HepG2 (cell line): ENCODE results near the gene EFCAB8. TPM values are rescaled to one million over a fixed set of nuclear protein-coding genes. Genes with fewer than 3 reads are reported as not detected.
A peak's percentile ranks its signal among the peaks of the same experiment; 100 is the strongest.

ENCODE experiments used
- ATAD3A ChIP-seq: sonication (generic); formaldehyde crosslinking; IDR thresholded peaks from 2 replicates; pipeline ENCODE4 v1.4.0; 2020; ENCODE audit warnings: missing genetic modification reagents
- BRD4 ChIP-seq: sonication (generic); formaldehyde crosslinking; IDR thresholded peaks from 2 replicates; pipeline ENCODE4 v1.4.0; 2020; ENCODE audit warnings: missing genetic modification reagents
- CHCHD3 ChIP-seq: sonication (generic); formaldehyde crosslinking; IDR thresholded peaks from 2 replicates; pipeline ENCODE4 v1.8.0; 2022; ENCODE audit warnings: mild to moderate bottlenecking, missing genetic modification reagents, moderate library complexity
- CREM ChIP-seq, 2 experiments: sonication (generic) in 1 of 2; formaldehyde crosslinking in 1 of 2; IDR thresholded peaks; 2 replicates each; pipeline versions ENCODE4 v1.4.0 to v1.6.1; 2016 to 2020; ENCODE audit warnings: antibody characterized with exemption in 1 of 2, mild to moderate bottlenecking in 1 of 2, missing genetic modification reagents in 1 of 2
- FOXJ3 ChIP-seq: sonication (generic); formaldehyde crosslinking; IDR thresholded peaks from 2 replicates; pipeline ENCODE4 v1.4.0; 2020; ENCODE audit warnings: missing genetic modification reagents, mild to moderate bottlenecking, borderline replicate concordance
- HDAC2 ChIP-seq: sonication (generic); formaldehyde crosslinking; IDR thresholded peaks from 2 replicates; pipeline ENCODE4 v1.4.0; 2020; ENCODE audit warnings: missing genetic modification reagents
- NFIB ChIP-seq: sonication (generic); formaldehyde crosslinking; IDR thresholded peaks from 2 replicates; pipeline ENCODE4 v1.9.0; 2021; ENCODE audit warnings: missing genetic modification reagents, mild to moderate bottlenecking, borderline replicate concordance
- NR1H2 ChIP-seq: sonication (generic); formaldehyde crosslinking; IDR thresholded peaks from 2 replicates; pipeline ENCODE4 v1.8.1; 2022; ENCODE audit warnings: low read depth, missing genetic modification reagents, borderline replicate concordance
- PHF20 ChIP-seq: sonication (generic); formaldehyde crosslinking; IDR thresholded peaks from 2 replicates; pipeline ENCODE4 v1.5.0; 2020; ENCODE audit warnings: mild to moderate bottlenecking, missing genetic modification reagents
- SRSF9 ChIP-seq: fragments of 200-400 bp; formaldehyde crosslinking; IDR thresholded peaks from 2 replicates; pipeline ENCODE4 v1.6.1; 2018; ENCODE audit warnings: borderline replicate concordance, mild to moderate bottlenecking, low read depth, low read length; ENCODE audit not compliant: insufficient read depth, poor library complexity, severe bottlenecking
- ZFP36 ChIP-seq: fragments of 150-350 bp; IDR thresholded peaks from 2 replicates; pipeline ENCODE4 v1.6.1; 2018; ENCODE audit warnings: borderline replicate concordance, low read length, low read depth; ENCODE audit not compliant: partially characterized antibody
- ZNF337 ChIP-seq: sonication (generic); formaldehyde crosslinking; IDR thresholded peaks from 2 replicates; pipeline ENCODE4 v1.5.1; 2020; ENCODE audit warnings: missing genetic modification reagents, low read depth, mild to moderate bottlenecking, borderline replicate concordance
- ZNF629 ChIP-seq: sonication (generic); formaldehyde crosslinking; conservative IDR thresholded peaks from 2 replicates; pipeline ENCODE4 v1.5.0; 2020; ENCODE audit warnings: missing genetic modification reagents
- ZNF678 ChIP-seq: sonication (generic); formaldehyde crosslinking; IDR thresholded peaks from 2 replicates; pipeline ENCODE4 v1.4.0; 2020; ENCODE audit warnings: mild to moderate bottlenecking, missing genetic modification reagents
- polyA plus RNA-seq, 8 experiments: library from polyadenylated mRNA; depleted of rRNA in 3 of 8; stranded (reverse) in 7 of 8; unstranded in 1 of 8; fragments of >200 nt; fragmentation: Illumina TruSeq in 4 of 8; extraction: Trizol in 4 of 8; gene quantifications; 2 replicates each; pipeline versions ENCODE4 v1.2.1 to v1.2.3, GENCODE V29; 2011 to 2016; ENCODE audit warnings: low read depth in 4 of 8, missing spikeins in 1 of 8, mixed read lengths in 1 of 8; ENCODE audit not compliant: insufficient read depth in 1 of 8
- total RNA-seq, 5 experiments: library from RNA; depleted of rRNA; stranded (reverse); fragments of >200 nt; fragmentation: Illumina TruSeq; extraction: Trizol; gene quantifications; 2 replicates each; pipeline ENCODE4 v1.2.3, GENCODE V29; 2016; ENCODE audit warnings: low read depth in 1 of 5
- TF ChIP-seq, protein P1 (sequence below): IDR thresholded peaks from 2 replicates; pipeline ENCODE4 v1.6.1; 2012; ENCODE audit warnings: low read depth, low read length, improper control_type of control experiment
- TF ChIP-seq, protein P2 (sequence below): sonication (generic); formaldehyde crosslinking; IDR thresholded peaks from 2 replicates; pipeline ENCODE4 v1.8.1; 2023; ENCODE audit warnings: mild to moderate bottlenecking, missing genetic modification reagents, borderline replicate concordance
- TF ChIP-seq, protein P3 (sequence below): sonication (generic); formaldehyde crosslinking; IDR thresholded peaks from 2 replicates; pipeline ENCODE4 v1.8.0; 2022; ENCODE audit warnings: mild to moderate bottlenecking, missing genetic modification reagents; ENCODE audit not compliant: insufficient replicate concordance
- TF ChIP-seq, protein P4 (sequence below): sonication (generic); formaldehyde crosslinking; IDR thresholded peaks from 2 replicates; pipeline ENCODE4 v1.5.1; 2020; ENCODE audit warnings: mild to moderate bottlenecking, missing genetic modification reagents, borderline replicate concordance

The EFCAB8 gene
- total and polyA plus RNA-seq, 2 of the 13 experiments (the other 11 are each of a cell fraction or from before 2014, with no cell fraction given), result 0.15 to 0.22 TPM

DNA sequence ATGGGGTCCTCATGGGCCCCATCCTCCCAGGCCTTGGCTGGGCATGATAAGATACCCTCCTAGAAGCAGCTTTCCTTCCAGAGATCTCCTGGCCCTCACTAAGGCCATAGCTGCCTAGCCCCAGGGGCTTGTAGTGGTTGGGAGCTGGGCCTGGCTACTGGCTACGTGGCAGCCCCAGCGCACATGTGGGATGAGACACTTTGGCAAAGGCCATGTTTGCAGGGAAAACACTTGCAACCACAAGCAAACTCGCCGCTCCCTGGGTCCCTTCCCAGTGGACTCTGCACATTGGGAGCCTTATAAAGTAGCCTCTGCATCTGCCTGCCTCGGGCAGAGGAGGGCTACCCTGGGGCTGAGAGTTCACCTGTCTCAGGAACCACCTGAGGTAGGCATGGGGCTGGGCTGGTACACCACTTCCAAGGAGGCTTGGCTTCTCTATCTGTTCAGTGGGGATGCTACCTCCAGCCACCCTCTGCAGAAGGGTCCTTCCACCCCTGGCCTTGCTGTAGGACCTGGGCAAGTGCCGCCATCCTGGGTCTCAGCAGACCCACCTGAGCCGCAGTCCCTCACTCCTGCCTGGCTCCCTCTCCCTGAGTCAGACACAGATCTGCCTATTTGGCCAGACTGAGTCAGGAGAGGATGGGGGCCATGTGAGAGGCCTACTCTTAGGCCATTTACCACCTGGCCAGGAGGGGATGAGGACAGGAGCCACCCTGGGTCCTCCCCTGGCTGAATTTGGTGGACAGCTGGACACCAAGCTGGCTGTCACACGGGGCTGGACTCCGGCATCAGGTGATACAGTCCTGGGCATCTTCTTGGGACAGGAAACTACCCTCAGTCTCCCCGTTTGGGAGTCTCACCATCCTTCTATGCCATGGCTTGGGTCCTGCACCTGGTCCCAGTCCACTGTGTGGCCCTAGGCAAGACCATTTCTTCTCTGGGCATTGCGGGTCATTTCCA lies 148.9 kb downstream of the EFCAB8 start, which contains the start of gene BPIFB2 (continued):
- TF ChIP-seq BRD4 (CRISPR knock-in tag), result peak; percentile 86
- no peak for TF ChIP-seq ZFP36
- peak; percentile 92 for TF ChIP-seq HDAC2 (CRISPR knock-in tag)
- 0 out of 2 replicates have a peak, but pooled peaks have one; percentile 75 for TF ChIP-seq ZNF678 (CRISPR knock-in tag)
- TF ChIP-seq, protein P1, sequence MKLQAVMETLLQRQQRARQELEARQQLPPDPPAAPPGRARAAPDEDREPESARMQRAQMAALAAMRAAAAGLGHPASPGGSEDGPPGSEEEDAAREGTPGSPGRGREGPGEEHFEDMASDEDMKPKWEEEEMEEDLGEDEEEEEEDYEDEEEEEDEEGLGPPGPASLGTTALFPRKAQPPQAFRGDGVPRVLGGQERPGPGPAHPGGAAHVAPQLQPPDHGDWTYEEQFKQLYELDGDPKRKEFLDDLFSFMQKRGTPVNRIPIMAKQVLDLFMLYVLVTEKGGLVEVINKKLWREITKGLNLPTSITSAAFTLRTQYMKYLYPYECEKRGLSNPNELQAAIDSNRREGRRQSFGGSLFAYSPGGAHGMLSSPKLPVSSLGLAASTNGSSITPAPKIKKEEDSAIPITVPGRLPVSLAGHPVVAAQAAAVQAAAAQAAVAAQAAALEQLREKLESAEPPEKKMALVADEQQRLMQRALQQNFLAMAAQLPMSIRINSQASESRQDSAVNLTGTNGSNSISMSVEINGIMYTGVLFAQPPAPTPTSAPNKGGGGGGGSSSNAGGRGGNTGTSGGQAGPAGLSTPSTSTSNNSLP, result peak; percentile 8; the same call in 1 of the 2 replicates
- peak; percentile 86 for TF ChIP-seq CREM (IDR thresholded peaks at IDR 0.05)
- TF ChIP-seq CREM (CRISPR knock-in tag; IDR thresholded peaks at IDR 0.05), result peak; percentile 17; the same call in 1 of the 2 replicates
- TF ChIP-seq SRSF9, result no peak
- TF ChIP-seq, protein P2, sequence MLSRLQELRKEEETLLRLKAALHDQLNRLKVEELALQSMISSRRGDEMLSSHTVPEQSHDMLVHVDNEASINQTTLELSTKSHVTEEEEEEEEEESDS (CRISPR knock-in tag), result peak; percentile 95
- TF ChIP-seq PHF20, result peak; percentile 57
- no peak for TF ChIP-seq ZNF337 (CRISPR knock-in tag)
- TF ChIP-seq, protein P3, sequence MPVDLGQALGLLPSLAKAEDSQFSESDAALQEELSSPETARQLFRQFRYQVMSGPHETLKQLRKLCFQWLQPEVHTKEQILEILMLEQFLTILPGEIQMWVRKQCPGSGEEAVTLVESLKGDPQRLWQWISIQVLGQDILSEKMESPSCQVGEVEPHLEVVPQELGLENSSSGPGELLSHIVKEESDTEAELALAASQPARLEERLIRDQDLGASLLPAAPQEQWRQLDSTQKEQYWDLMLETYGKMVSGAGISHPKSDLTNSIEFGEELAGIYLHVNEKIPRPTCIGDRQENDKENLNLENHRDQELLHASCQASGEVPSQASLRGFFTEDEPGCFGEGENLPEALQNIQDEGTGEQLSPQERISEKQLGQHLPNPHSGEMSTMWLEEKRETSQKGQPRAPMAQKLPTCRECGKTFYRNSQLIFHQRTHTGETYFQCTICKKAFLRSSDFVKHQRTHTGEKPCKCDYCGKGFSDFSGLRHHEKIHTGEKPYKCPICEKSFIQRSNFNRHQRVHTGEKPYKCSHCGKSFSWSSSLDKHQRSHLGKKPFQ (CRISPR knock-in tag), result peak; percentile 93
- TF ChIP-seq ZNF629 (CRISPR knock-in tag), result 0 out of 2 replicates have a peak, but pooled peaks have one; percentile 4
- peak; percentile 88; the same call in 1 of the 2 replicates for TF ChIP-seq NR1H2 (CRISPR knock-in tag)
- TF ChIP-seq, protein P4, sequence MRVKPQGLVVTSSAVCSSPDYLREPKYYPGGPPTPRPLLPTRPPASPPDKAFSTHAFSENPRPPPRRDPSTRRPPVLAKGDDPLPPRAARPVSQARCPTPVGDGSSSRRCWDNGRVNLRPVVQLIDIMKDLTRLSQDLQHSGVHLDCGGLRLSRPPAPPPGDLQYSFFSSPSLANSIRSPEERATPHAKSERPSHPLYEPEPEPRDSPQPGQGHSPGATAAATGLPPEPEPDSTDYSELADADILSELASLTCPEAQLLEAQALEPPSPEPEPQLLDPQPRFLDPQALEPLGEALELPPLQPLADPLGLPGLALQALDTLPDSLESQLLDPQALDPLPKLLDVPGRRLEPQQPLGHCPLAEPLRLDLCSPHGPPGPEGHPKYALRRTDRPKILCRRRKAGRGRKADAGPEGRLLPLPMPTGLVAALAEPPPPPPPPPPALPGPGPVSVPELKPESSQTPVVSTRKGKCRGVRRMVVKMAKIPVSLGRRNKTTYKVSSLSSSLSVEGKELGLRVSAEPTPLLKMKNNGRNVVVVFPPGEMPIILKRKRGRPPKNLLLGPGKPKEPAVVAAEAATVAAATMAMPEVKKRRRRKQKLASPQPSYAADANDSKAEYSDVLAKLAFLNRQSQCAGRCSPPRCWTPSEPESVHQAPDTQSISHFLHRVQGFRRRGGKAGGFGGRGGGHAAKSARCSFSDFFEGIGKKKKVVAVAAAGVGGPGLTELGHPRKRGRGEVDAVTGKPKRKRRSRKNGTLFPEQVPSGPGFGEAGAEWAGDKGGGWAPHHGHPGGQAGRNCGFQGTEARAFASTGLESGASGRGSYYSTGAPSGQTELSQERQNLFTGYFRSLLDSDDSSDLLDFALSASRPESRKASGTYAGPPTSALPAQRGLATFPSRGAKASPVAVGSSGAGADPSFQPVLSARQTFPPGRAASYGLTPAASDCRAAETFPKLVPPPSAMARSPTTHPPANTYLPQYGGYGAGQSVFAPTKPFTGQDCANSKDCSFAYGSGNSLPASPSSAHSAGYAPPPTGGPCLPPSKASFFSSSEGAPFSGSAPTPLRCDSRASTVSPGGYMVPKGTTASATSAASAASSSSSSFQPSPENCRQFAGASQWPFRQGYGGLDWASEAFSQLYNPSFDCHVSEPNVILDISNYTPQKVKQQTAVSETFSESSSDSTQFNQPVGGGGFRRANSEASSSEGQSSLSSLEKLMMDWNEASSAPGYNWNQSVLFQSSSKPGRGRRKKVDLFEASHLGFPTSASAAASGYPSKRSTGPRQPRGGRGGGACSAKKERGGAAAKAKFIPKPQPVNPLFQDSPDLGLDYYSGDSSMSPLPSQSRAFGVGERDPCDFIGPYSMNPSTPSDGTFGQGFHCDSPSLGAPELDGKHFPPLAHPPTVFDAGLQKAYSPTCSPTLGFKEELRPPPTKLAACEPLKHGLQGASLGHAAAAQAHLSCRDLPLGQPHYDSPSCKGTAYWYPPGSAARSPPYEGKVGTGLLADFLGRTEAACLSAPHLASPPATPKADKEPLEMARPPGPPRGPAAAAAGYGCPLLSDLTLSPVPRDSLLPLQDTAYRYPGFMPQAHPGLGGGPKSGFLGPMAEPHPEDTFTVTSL, result no peak; the same call in 1 of the 2 replicates
- no peak for TF ChIP-seq NFIB (CRISPR knock-in tag)
- TF ChIP-seq FOXJ3 (CRISPR knock-in tag), result peak; percentile 83; the same call in 1 of the 2 replicates
- TF ChIP-seq CHCHD3 (CRISPR knock-in tag), result no peak
- TF ChIP-seq ATAD3A (CRISPR knock-in tag), result 0 out of 2 replicates have a peak, but pooled peaks have one; percentile 65
